GF-D8 (cell line): ENCODE data around the gene DICER1.
"Not testable (repeated sequence)": the region's sequence is repeated elsewhere in the genome, so short reads cannot be mapped to it uniquely, and the experiment has no call there.

ENCODE experiments used
- DNase-seq: peaks from one replicate; lab custom pipeline; 2025; lab: John Stamatoyannopoulos, UW

The DICER1 gene

GRCh38 chr14:95157327-95158189, at the start of gene DICER1:
TSS of gene DICER1 (minus strand) at chr14:95157529. CDS start at chr14:95133458, 24,071 bp downstream.
- peak; percentile 64 for DNase-seq

- no peak for DNase-seq
These were observed 49.2 kb upstream of the DICER1 start for GRCh38 chr14:95206534-95206933.

GRCh38 chr14:95204705-95205104, 47.4 kb upstream of the DICER1 start:
- no peak for DNase-seq

- DNase-seq: not testable (repeated sequence)
These were observed 44.4 kb upstream of the DICER1 start for GRCh38 chr14:95201745-95202144.

DNA sequence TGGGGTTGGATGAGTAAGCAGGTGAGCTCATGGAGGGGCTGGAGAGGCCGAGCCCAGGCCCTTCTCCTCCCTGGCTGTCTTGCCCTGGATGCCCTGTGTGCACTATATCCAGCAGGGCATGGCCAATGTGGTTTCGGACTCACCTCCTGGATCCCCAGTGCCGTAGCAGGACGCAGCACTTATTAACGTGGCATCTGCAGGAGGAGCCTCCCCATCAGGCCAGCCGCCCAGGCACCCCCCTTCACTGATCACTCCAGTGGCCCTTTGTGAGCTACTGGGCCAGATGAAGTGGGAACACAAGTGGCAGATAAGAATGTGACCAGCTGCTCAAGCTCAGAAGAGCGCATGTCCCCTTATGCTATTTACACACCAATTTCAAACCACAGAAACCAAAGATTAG, 43.1 kb upstream of the DICER1 start:
- DNase-seq: no peak

DNA sequence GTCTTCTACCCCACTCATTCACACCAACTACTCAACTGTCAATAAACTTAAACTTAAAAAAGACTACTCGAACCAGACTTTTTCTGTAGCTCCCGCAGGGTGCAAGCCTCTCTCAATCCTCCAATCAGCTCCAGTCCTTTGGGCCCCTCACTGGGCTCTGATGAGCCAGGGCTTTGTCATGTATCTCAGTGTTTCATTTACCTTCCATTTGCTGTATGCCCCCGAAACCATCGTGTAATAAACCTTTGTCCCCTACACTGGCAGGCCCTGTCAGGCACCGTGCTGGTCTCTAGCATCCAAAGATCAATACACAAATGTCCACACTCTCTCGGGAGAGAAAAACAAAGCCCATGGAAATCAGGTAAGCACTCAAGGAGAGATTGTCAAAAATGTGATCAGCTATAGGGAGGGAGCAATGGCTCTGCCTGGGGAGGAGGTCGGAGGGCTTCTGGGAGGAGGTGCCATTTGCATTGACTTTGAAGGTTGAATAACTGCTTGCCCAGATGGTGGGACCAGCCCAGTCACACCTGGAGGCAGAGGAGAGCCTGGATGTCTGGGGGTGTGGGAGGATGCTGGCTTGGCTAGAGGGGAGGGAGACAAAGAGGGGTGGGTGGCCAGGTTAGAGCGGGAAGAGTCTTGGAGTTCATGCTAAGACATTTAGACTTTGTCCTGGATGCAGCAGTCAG, 42.1 kb upstream of the DICER1 start:
- DNase-seq: no peak

GRCh38 chr14:95198320-95198719, 41.0 kb upstream of the DICER1 start:
- DNase-seq: no peak

DNA sequence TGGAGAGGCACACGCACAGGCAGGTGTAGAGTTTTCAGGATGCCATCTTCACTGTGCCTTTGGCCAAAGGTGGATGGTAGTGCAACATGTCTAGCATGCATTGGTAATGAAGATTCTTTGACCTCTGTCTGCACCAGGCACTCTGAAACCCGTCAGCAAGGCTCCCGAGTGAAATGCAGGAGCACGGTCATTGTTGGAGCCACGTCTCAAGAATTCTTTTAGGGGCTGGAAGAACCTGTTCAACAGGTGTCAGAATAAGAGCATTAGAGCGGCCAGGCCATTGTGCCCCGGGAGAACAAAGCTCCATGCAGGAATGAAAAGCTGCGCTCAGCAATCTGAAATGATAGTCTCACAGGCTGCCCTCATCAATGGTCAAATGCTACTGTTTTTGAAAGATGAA, 40.2 kb upstream of the DICER1 start:
- DNase-seq: no peak

DNA sequence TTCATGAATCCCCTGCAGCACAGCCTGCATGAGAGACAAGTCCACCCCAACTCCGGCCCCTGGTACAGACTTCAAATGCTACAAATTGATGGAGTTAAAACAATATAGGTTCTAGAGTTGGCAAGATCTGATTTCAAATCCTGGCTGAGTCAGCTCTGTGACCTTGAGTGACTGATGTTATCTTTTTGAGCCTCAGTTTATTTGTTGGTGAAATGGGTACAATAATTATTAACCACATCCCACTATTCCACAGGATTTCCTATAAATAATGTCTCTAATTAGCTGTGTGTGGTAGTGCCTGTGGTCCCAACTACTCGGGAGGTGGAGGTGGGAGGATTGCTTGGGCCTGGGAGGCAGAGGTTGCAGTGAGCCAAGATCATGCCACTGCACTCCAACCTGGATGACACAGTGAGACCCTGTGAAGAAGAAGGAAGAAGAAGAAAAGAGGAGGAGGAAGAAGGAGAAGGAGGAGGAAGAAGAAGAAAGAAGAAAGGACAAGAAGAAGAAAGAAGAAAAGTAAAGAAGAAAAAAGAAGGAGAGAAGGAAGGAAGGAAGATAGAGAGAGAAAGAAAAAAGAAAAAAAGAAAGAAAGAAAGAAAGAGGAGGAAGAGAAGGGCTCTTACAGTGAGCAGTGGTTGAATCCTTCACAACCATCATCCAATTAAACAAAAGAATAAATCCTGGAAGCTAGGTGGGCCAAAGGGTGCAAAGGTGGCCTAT, 39.7 kb upstream of the DICER1 start:
- DNase-seq: no peak

- DNase-seq: no peak
These were observed 38.9 kb upstream of the DICER1 start for GRCh38 chr14:95196268-95196667.

DNA sequence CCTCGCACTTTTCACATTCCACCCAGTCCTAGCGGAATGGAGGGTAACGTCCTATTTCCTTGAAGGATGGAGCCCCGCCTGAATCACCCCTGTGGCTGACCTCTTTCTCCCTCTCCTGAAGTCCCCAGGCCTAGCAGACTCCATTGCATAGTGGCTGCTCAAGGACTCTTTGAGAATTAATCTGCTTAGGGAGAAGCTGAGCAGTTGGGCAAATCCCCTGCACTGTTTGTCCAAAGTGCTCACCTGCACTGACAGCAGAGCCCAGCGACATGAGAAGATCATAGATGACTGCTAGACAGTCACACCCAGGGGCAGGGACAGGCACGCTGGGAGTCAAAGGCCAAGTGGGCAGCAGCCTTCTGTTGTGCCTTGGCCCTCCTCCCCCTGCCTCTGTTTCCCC, 37.7 kb upstream of the DICER1 start:
- no peak for DNase-seq

DNA sequence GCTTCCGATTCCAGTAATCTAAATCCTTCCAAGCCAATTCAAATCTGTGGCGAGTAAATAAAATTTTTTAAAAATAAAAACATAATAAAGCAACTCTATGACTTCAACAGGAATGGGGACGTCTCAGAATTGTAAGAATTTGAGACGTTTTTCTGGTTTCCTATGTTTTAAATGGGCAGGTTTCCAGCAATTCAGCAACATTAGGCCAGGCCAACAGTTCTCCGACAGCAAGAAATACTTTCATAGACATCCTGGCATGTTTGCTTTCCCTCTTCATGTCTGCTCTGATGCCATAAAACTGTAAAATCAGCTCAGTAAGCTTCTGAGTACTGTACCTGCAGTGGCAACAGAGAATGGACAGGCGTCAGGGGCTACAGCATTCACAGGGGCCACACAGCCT, 35.8 kb upstream of the DICER1 start:
- no peak for DNase-seq

GRCh38 chr14:95192311-95192710, 35.0 kb upstream of the DICER1 start:
- no peak for DNase-seq

GRCh38 chr14:95191445-95192199, 34.3 kb upstream of the DICER1 start:
- DNase-seq: no peak

GRCh38 chr14:95190857-95191256, 33.5 kb upstream of the DICER1 start:
- no peak for DNase-seq

DNA sequence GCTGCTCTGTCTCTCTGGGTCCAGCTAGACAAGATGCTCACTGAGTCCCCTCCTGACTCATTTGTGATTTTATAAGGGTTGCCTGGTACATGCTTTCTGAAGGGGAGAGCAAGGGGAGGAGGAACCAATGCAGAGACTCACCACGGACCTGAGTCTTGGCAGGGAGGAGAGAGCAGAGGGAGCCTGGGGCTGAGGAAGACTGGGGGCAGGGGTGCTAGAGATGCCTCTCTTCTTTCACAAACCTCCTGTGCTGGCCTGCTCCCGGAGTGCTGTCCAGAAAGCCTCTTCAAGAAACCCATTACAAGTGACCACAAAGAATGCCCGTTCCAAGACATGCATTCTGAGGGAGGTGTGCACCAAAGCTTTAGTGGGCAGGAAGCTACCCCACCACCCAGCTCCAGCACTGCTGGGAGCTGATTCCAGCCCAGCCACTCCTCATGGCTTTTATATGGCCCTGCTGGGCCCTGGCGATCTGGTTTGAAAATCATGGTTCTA, 33.1 kb upstream of the DICER1 start:
- DNase-seq: no peak

- DNase-seq: no peak
These were observed 32.2 kb upstream of the DICER1 start for GRCh38 chr14:95189367-95190132.

GRCh38 chr14:95188380-95188779, 31.1 kb upstream of the DICER1 start:
- no peak for DNase-seq

GRCh38 chr14:95185767-95186392, 28.6 kb upstream of the DICER1 start:
- DNase-seq: peak; percentile 83

- peak; percentile 74 for DNase-seq
These were observed 27.9 kb upstream of the DICER1 start for GRCh38 chr14:95185033-95185766.
